ENCODE data around the gene BLTP3A. TPM values are rescaled to one million over a fixed set of nuclear protein-coding genes. Genes with fewer than 3 reads are reported as not detected.

The BLTP3A gene
- total RNA-seq, 1 donor from 2014 or later: 8.4 TPM

Small RNA genes within 50 kb of the gene (small RNA-seq; reads per million reads assigned to genes)
- gene RF00019: not detected

Other genes with a start within 250 kb of the BLTP3A start
- gene SPDEF, start 235.8 kb upstream of the BLTP3A start, total RNA-seq: not detected
- gene ILRUN, start 95.3 kb upstream of the BLTP3A start, total RNA-seq: 64.7 TPM
- 44.4 TPM for gene SNRPC, start 34.6 kb upstream of the BLTP3A start, total RNA-seq
- 27.1 TPM for gene TAF11, start 96.0 kb downstream of the BLTP3A start, total RNA-seq
- 11.5 TPM for gene ANKS1A, start 97.2 kb downstream of the BLTP3A start, total RNA-seq